ENCODE data around the gene FBXL7.
A peak's percentile ranks its signal among the peaks of the same experiment; 100 is the strongest.

The FBXL7 gene

DNA sequence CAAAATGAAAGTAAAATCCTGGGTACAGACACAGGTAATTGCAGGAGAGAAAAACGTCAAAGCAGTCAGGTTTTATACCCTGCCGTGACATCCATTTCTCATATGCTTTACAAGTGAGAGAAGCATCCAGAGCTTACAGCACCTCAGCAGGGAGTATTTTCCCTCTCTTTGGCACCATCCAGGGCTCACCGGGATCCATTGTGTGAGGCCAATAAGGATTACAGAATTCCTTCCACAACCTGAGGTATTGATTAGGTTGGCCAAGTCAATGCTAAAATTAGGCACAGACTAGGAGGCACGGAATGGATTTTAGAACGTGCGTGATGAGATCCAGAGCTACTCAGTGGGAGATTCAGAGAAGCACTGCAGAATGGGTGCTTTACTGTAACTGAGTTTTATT is 296.6 kb downstream of the FBXL7 start:
- TF ChIP-seq, protein P1, sequence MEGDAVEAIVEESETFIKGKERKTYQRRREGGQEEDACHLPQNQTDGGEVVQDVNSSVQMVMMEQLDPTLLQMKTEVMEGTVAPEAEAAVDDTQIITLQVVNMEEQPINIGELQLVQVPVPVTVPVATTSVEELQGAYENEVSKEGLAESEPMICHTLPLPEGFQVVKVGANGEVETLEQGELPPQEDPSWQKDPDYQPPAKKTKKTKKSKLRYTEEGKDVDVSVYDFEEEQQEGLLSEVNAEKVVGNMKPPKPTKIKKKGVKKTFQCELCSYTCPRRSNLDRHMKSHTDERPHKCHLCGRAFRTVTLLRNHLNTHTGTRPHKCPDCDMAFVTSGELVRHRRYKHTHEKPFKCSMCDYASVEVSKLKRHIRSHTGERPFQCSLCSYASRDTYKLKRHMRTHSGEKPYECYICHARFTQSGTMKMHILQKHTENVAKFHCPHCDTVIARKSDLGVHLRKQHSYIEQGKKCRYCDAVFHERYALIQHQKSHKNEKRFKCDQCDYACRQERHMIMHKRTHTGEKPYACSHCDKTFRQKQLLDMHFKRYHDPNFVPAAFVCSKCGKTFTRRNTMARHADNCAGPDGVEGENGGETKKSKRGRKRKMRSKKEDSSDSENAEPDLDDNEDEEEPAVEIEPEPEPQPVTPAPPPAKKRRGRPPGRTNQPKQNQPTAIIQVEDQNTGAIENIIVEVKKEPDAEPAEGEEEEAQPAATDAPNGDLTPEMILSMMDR (conservative IDR thresholded peaks at IDR 0.05; ENCODE audit: low read depth, low read length) = no peak
- DNase-seq (ENCODE audit: low read depth) = no peak
- no peak overlapping the region for H3K4me3 ChIP-seq (ENCODE audit: low read depth, low read length)

DNA sequence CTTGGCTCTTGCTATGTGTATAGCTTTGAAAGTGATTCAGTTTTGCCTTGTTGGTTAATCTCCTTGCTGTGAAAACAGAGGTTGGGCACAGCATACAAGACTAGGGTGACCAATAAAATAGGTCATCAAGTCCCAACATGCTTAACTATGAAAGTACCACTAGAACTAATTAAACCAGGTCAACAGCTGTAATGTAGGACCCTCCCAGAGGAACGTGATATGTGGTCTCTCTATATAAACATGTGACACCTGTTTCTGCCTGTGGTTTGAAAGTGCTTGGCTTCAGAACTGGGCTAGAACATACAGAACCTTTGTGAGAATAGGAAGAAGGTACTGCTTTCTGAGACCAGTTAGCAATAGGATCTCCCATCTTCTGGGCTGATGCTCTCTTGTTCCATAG is 297.1 kb downstream of the FBXL7 start:
- TF ChIP-seq, protein P1 (conservative IDR thresholded peaks at IDR 0.05; ENCODE audit: low read depth, low read length) = no peak
- DNase-seq (ENCODE audit: low read depth) = no peak
- H3K4me3 ChIP-seq (ENCODE audit: low read depth, low read length) = no peak overlapping the region

DNA sequence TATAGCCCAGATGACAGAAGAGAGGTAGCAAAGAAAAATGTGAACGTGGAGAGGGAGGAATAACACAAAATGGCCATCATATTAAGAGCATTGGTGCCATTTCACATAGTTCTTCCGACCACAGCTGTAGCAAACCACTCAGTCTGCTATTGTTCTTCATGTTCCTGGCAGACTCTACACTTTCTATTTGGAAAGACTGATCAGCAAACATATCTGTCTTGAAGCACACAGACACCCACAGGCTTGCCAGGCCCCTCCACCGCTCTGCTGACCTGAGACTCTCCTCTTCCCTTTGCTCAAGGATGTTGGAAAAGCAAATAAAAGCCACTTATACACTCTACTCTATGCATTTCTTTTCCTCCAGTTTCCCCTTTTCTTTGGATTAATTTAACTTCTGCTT is 298.0 kb downstream of the FBXL7 start:
- H3K4me3 ChIP-seq (ENCODE audit: low read depth, low read length) = no peak overlapping the region
- DNase-seq (ENCODE audit: low read depth) = peak; percentile 15
- TF ChIP-seq, protein P1 (conservative IDR thresholded peaks at IDR 0.05; ENCODE audit: low read depth, low read length) = no peak

DNA sequence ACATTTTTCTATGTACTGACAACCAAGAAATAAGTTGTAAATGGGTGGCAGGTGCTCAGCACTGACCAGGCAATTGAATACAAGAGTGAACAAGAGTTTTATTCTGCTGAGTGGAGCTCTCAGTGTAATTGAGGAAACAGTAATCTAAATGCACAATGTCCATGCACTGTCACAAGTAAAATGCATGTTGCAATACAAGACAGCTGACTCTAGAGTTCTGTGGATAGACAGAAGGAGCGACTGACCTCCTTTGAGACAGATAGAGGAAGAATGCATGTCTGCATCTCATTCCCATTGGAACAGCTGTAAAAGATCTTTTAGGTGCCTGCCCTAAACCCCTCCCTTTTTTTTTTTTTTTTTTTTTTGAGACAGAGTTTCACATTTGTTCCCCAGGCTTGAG is 299.0 kb downstream of the FBXL7 start:
- TF ChIP-seq, protein P1 (conservative IDR thresholded peaks at IDR 0.05; ENCODE audit: low read depth, low read length) = no peak
- H3K4me3 ChIP-seq (ENCODE audit: low read depth, low read length) = no peak overlapping the region
- no peak for DNase-seq (ENCODE audit: low read depth)

DNA sequence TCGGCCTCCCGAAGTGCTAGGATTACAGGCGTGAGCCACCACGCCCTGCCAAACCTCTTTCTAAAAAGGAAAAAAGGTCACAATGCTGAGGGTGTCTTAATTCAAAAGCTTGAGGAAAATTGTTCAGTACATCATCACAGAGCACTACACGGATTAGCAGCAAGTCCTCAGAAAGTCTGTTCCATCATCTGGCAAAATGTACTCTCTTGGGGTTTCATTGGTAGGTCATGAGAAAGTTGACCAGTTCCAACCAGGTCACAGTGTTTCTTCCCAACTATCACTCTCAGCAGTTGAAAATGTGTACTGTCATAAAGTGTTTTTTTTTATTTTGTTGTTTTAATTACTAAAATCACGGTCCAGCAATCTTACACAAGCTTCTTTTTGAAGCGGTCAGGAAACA is 299.6 kb downstream of the FBXL7 start:
- TF ChIP-seq, protein P1 (conservative IDR thresholded peaks at IDR 0.05; ENCODE audit: low read depth, low read length) = no peak
- no peak overlapping the region for H3K4me3 ChIP-seq (ENCODE audit: low read depth, low read length)
- DNase-seq (ENCODE audit: low read depth) = no peak

DNA sequence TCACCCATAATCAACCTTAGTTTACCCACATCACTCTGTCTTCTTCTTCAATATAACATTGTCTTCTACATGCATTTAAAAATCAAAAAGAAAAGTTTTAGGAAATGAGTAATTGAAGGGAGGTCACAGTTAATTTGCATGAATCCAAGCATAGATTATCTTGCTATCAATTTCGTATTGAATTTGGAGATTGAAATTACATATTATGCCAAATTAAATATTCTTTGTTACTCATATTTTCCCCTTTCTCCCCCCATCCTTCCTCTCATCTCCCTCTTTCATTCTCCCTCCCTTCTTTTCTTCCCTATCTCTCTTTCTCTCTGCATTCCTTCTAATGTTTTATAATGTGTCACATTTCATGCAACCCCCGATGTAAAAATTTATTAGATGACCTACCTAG is 303.3 kb downstream of the FBXL7 start:
- DNase-seq (ENCODE audit: low read depth) = no peak
- no peak overlapping the region for H3K4me3 ChIP-seq (ENCODE audit: low read depth, low read length)
- TF ChIP-seq, protein P1 (conservative IDR thresholded peaks at IDR 0.05; ENCODE audit: low read depth, low read length) = no peak

DNA sequence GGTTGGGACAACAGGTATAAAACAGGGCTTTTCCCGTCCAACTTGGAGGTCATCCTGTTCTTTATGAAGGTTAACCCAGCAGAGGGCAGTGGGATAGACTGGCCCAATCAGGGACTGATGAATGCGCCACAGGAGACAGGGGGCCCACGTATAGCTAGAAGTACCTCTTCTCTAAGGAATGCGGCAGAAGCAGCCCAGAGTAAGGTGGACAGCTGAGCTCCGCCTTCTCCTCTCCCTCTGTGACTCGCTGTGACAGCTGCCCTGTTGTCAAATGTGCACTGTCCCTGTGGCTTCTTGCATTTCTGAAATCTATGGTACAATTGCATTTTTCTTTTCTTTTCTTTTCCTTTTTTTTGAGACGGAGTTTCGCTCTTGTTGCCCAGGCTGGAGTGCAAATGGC is 306.6 kb downstream of the FBXL7 start:
- no peak overlapping the region for H3K4me3 ChIP-seq (ENCODE audit: low read depth, low read length)
- TF ChIP-seq, protein P1 (conservative IDR thresholded peaks at IDR 0.05; ENCODE audit: low read depth, low read length) = no peak
- no peak for DNase-seq (ENCODE audit: low read depth)
